BJ (cell line): Measurements from ENCODE around the gene SYNE1. TPM values are rescaled to one million over a fixed set of nuclear protein-coding genes. Genes with fewer than 3 reads are reported as not detected.

Source experiments
- CTCF ChIA-PET: fragments of 350-600 bp; formaldehyde crosslinking; extraction: SDS; loops from one replicate; lab custom pipeline; 2021; ENCODE audit warnings: antibody characterized with exemption, inconsistent platforms; lab: Yijun Ruan, JAX
- POLR2A ChIA-PET: fragments of 300-600 bp; sonication (Branson Sonifier 250); formaldehyde crosslinking; extraction: SDS; loops from one replicate; lab custom pipeline; 2021; ENCODE audit warnings: antibody characterized with exemption; lab: Charles Lee
- DNase-seq: peaks from one replicate; pipeline ENCODE4 v3.0.0-alpha.2; 2011; ENCODE audit warnings: low read depth
- H3K27me3 ChIP-seq: 2 replicates; pipeline ENCODE4 v1.6.0; 2011; ENCODE audit warnings: low read length; ENCODE audit not compliant: control insufficient read depth, insufficient read depth
- H3K36me3 ChIP-seq: 2 replicates; pipeline ENCODE4 v1.5.1; 2011; ENCODE audit warnings: low read length; ENCODE audit not compliant: control insufficient read depth, insufficient read depth
- H3K4me3 ChIP-seq: 2 replicates; pipeline ENCODE4 v1.5.1; 2011; ENCODE audit warnings: low read depth, mild to moderate bottlenecking, control low read depth, low read length
- CTCF ChIP-seq: IDR thresholded peaks from 2 replicates; pipeline ENCODE4 v1.5.1; 2011; ENCODE audit warnings: low read depth, mild to moderate bottlenecking, control low read depth, inconsistent platforms, low read length, moderate library complexity; ENCODE audit not compliant: insufficient read depth
- polyA plus RNA-seq: library from polyadenylated mRNA; depleted of rRNA; stranded (reverse); fragments of >200 nt; gene quantifications from 2 replicates; pipeline ENCODE4 v1.2.3, GENCODE V29; 2011

The SYNE1 gene
- polyA plus RNA-seq, 1 experiment: 44.2 TPM

- Histone ChIP-seq H3K36me3 (no peaks in the 10 kb centered on the region), H3K4me3 (no peak overlapping the region), H3K27me3 (no peaks in the 10 kb centered on the region)
- no peak for DNase-seq
- CTCF ChIA-PET: no interaction called here
- POLR2A ChIA-PET: no interaction called here
- TF ChIP-seq CTCF: no peak
Measured at GRCh38 chr6:152394303-152394702, 242.9 kb downstream of the SYNE1 start.

GRCh38 chr6:152391179-152391880, 245.8 kb downstream of the SYNE1 start:
- POLR2A ChIA-PET: no interaction called here
- CTCF ChIA-PET: interaction anchor here (0.6 kb wide), 1 partner anchor 154 kb away, joined by 3 read pairs; no protein-coding TSS in a partner anchor
- H3K27me3 ChIP-seq: no peaks in the 10 kb centered on the region

GRCh38 chr6:152387091-152387490, 250.1 kb downstream of the SYNE1 start:
- no peak for TF ChIP-seq CTCF
- no peaks in the 10 kb centered on the region for H3K27me3 ChIP-seq
- POLR2A ChIA-PET: no interaction called here
- no peak overlapping the region for H3K4me3 ChIP-seq
- H3K36me3 ChIP-seq: no peaks in the 10 kb centered on the region
- CTCF ChIA-PET: no interaction called here
- DNase-seq: no peak

More at GRCh38 chr6:152391179-152391880, 245.8 kb downstream of the SYNE1 start:
- DNase-seq: no peak
- TF ChIP-seq CTCF: no peak
- H3K36me3 ChIP-seq: no peaks in the 10 kb centered on the region
- H3K4me3 ChIP-seq: no peak overlapping the region

- TF ChIP-seq CTCF: no peak
- no peak for DNase-seq
Measured at GRCh38 chr6:152386131-152386530, 251.0 kb downstream of the SYNE1 start.

GRCh38 chr6:152380993-152381898, 255.9 kb downstream of the SYNE1 start:
- peak overlapping the region; percentile 52 for H3K4me3 ChIP-seq
- no peaks in the 10 kb centered on the region for H3K36me3 ChIP-seq
- H3K27me3 ChIP-seq: no peaks in the 10 kb centered on the region
- no peak for TF ChIP-seq CTCF
- ChIA-PET POLR2A (interaction anchor here (0.6 kb wide), 2 partner anchors 12 to 976 kb away, joined by 3 to 4 read pairs; no protein-coding TSS in a partner anchor), CTCF (no interaction called here)
- peak; percentile 91 for DNase-seq

More at GRCh38 chr6:152386131-152386530, 251.0 kb downstream of the SYNE1 start:
- H3K36me3 ChIP-seq: no peaks in the 10 kb centered on the region
- H3K27me3 ChIP-seq: no peaks in the 10 kb centered on the region
- POLR2A ChIA-PET: no interaction called here
- CTCF ChIA-PET: no interaction called here
- H3K4me3 ChIP-seq: no peak overlapping the region
